HEK293T (cell line): Measurements from ENCODE around the gene CD81.

Experiments used
- BHLHE40 ChIP-seq: fragments of 450-650 bp; IDR thresholded peaks from 2 replicates; pipeline ENCODE4 v1.6.1; 2016; ENCODE audit warnings: mild to moderate bottlenecking, moderate library complexity, borderline replicate concordance
- ELF4 ChIP-seq: fragments of 450-650 bp; IDR thresholded peaks from 2 replicates; pipeline ENCODE4 v1.6.1; 2017; ENCODE audit warnings: antibody characterized with exemption
- FOXA1 ChIP-seq: fragments of 450-650 bp; IDR thresholded peaks from 2 replicates; pipeline ENCODE4 v1.6.1; 2016; ENCODE audit warnings: mild to moderate bottlenecking
- FOXK2 ChIP-seq: fragments of 450-650 bp; IDR thresholded peaks from 2 replicates; pipeline ENCODE4 v1.6.1; 2016; ENCODE audit warnings: mild to moderate bottlenecking
- FOXM1 ChIP-seq: fragments of 450-650 bp; IDR thresholded peaks from 2 replicates; pipeline ENCODE4 v1.6.1; 2017; ENCODE audit warnings: mild to moderate bottlenecking, borderline replicate concordance
- HDGF ChIP-seq: fragments of 450-650 bp; IDR thresholded peaks from 2 replicates; pipeline ENCODE4 v1.6.1; 2017; ENCODE audit warnings: antibody characterized with exemption, borderline replicate concordance
- L3MBTL2 ChIP-seq: fragments of 450-650 bp; conservative IDR thresholded peaks from 2 replicates; pipeline ENCODE4 v1.6.1; 2016; ENCODE audit warnings: mild to moderate bottlenecking
- LEF1 ChIP-seq: fragments of 450-650 bp; IDR thresholded peaks from 2 replicates; pipeline ENCODE4 v1.6.1; 2017; ENCODE audit warnings: mild to moderate bottlenecking, borderline replicate concordance
- NFRKB ChIP-seq: fragments of 450-650 bp; IDR thresholded peaks from 2 replicates; pipeline ENCODE4 v1.6.1; 2016; ENCODE audit warnings: mild to moderate bottlenecking, moderate library complexity
- SP1 ChIP-seq: fragments of 450-650 bp; IDR thresholded peaks from 2 replicates; pipeline ENCODE4 v1.6.1; 2017
- SUZ12 ChIP-seq: fragments of 450-650 bp; IDR thresholded peaks from 2 replicates; pipeline ENCODE4 v1.6.1; 2016; ENCODE audit warnings: mild to moderate bottlenecking

GRCh38 chr11:2409611-2410468 lies 32.7 kb downstream of the CD81 start:
- TF ChIP-seq ELF4 (no peak), BHLHE40 (no peak), NFRKB (no peak), FOXM1 (no peak), LEF1 (no peak), SUZ12 (no peak), FOXA1 (no peak), HDGF (no peak), FOXK2 (no peak), L3MBTL2 (no peak), SP1 (no peak)
